GM18499 (cell line): ENCODE data around the gene TTC23.

ENCODE experiments used
- ATAC-seq: cut with Tn5 transposase; IDR thresholded peaks from one replicate; pipeline ENCODE4 v1.9.1; 2021; ENCODE audit warnings: moderate number of reproducible peaks; ENCODE audit not compliant: insufficient read depth, unreplicated experiment

The TTC23 gene, protein sequence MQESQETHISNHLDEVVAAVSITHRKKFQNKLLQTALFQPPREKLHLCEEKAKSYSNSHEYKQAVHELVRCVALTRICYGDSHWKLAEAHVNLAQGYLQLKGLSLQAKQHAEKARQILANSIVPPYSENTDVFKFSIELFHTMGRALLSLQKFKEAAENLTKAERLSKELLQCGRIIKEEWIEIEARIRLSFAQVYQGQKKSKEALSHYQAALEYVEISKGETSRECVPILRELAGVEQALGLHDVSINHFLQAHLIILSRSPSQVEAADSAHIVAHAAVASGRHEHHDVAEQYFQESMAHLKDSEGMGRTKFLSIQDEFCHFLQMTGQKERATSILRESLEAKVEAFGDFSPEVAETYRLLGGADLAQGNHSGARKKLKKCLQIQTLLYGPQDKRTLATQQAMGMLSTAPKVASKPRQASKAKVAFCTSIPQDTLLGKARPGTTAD

DNA sequence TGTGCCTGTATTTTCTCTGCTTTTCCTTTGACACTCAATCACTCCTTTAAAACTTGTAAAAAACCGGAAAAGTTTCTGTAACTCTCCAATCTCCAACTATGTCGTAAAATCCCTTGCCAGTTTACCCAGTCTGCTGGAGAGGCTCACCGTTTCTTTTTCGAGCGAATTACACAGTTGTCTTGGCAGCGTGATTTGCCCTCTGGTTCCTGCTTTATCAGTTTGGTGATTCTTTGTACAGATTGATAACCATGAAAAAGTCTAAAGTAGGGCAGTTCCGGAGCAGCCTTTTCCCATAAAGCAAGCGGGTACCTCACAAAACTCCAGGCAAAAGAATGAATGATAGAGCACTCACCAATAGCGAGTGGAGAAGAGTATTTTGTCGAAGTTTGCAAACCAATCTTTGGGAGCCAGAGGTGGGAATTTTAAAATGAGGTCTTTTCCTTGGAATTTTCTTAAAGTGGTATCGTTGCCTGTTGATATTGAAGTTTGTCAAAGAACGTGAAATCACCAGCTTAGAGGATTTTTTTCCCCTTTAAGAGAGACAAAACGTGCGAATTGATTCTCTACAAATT, at the start of gene TTC23:
Gene TTC23 (minus strand): TSS at position 312 of the 572 bp plus-strand sequence. CDS start 20,869 bp downstream, outside the sequence.
- no peak for ATAC-seq

DNA sequence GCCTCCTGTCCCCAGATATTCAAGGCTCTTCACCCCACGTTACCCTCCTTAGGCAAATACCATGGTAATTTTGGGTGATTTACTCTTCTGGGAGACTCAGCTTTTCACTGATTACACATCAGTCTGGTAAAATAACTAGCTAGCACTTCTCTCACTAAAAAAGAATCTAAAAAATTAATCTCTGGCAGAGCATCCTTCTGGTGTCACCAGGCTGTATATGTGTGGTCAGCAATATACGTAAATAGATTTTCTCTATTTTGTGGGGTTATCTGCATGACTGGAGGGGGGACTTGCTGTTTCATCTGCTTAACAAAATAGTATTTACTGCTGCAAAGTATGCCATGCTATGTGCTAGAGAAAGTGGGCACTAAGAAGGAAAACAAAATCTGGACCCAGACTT, 47.0 kb upstream of the TTC23 start:
- no peak for ATAC-seq

DNA sequence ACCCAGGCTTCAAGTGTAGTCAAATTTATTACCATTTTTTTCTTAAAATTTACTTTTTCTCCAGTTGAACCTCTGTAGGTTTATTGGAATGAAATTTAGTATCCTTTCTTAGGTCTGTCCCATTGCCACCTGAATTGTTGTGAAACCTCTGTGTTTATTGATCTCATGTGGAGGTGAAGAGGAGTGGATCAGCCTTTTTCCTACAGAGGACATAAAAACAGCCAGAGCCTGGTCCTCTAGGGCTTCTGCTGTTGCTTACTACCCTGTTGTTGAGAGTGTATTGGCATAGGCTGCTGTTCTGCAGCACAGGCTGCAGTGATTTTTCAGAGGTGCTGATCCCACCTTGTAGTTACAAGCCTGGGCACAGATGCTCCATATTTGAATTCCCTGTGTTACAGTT, 46.5 kb upstream of the TTC23 start:
- ATAC-seq, result no peak

DNA sequence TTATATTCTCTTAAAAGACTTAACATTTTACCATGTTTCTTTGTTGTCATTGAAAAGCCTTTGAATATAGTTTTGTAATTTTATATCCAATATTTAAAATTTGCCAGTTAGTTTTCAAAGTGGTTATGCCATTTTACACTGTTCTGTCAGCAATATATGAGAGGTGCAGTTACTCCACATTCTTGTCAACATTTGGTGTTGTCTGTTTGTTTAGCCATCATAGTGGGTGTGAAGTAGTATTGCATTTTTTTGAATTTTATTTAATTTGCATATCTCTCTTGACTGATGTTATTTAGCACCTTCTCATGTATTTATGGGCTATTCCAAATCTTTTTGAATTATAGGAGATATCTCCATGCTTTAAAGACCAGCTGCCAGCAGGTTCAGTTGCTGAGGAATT, 42.3 kb upstream of the TTC23 start:
- no peak for ATAC-seq

DNA sequence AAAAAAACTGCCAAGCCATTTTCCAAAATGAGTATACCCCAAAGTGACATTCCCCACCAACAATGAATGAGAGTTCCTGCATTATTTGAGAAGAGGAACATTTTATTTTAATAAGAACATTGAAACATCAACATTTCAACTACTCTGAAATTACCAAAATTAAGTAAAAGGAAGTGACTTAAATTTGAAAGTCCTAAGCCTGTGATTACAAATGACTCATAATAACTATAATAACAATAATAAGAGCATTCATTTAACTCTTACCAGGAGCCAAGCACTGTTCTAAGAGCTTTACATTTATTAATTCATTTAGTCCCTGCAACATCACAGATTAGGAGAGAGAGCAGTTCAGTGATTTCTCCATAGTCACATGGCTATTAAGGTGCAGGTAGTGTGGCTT, 34.3 kb upstream of the TTC23 start:
- no peak for ATAC-seq

DNA sequence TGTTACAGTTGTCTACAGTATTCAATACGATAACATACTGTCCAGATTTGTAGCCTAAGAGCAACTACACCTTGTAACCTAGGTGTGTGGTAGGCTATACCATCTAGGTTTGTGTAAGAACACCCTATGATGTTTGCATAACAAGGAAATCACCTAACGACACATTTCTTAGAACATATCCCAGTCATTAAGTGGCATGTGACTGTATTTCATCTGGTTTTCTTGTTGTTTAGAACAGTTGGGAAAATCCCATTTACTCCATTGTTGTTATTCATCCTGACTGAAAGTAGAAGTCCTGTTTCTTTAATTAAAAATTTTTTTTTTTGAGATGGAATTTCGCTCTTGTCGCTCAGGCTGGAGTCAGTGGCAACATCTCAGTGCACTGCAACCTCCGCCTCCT, 33.2 kb upstream of the TTC23 start:
- ATAC-seq, result no peak

DNA sequence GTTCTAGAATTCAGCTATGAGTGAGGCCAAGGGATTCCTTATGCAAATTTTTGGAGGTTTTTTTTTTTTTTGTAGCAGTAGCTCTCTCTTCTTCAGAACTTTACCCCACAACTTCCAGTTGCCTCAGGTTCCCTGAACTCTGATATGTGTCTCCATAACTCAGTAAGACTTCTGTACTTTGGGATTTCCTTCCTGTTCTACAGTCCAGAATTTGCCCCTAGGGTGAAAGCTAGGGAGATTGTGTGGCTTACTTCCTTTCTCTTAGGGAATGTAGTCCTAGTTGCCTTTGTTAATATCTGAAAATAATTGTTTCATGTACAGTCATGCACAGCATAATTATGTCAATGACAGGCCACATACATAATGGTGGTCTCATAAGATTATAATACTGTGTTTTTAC, 32.7 kb upstream of the TTC23 start:
- no peak for ATAC-seq

DNA sequence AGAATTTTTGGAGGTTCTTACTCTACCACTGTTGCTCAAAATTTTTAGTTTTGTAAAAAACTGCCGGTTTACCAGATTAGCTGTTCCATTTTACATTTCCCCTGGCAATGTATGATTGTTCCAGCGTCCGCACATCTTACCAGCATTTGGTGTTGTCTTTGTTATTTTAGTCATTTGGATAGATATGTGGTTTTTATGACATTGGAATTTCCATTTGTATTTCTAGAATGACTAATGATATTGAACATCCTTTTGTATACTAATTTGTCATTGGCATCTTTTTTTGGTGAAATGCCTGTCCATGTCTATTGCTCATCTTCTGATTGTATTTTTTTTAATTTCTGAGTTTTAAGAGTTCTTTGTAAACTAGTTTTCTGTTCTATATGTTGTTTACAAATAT, 30.4 kb upstream of the TTC23 start:
- no peak for ATAC-seq

DNA sequence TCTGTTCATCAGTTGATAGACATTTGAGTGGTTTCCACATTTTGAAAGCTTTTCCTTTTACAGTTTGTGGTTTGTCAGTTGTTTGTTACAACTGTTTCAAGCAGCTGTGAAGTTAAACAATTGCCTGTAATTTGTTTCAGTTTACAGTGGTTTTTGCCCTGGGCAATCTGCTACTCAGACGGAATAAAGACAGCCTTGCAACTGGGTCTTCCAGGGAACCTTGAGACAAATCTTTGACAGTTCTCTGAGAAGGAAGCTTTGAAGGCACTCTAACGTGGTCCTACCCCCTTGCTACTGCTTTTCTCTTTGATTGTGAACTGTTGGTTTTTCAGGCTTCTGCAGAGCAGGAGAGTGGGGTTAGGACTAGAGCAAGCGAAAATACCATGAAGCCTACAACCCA, 29.9 kb upstream of the TTC23 start:
- no peak for ATAC-seq

DNA sequence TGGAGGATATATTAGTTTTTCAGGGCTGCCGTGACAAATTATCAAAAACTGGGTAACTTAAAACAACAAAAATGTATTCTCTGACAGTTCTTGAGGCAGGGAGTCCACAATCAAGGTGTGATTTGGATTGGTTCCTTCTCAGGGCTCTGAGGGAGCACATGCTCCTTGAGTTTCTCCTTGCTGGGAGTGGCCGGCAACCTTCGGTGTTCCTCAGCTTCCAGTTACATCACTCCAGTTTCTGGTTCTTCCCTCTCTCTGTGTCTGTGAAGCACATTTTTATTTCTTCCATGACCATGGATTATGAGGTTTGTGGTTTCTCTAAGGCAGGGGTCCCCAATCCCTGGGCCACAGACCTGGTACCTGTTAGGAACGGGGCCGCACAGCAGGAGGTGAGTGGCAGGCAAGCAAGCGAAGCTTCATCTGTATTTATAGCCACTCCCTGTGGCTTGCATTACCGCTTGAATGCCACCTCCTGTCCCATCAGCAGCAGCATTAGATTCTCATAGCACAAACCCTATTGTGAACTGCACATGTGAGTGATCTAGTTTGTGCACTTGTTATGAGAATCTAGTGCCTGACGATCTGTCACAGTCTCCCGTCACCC, 26.2 kb upstream of the TTC23 start:
- ATAC-seq, result no peak

DNA sequence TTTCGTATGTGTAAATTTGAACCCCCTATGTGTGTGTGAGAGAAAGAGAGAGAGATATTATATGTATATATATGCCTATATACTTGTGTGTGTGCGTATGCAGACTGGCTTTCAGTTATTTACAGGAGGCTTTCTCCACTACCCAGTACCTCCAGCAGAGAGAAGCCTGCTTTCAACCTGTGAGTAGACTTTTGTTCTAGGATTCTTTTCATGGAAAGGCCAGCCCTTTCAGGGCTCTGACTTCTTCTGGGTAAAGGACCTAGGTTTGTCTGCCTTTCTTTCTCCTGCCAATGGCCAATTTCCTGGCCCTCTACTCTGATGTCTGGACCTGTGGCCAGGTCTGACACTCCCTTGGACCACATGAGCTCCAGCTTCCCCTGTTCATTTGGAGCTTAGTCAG, 25.7 kb upstream of the TTC23 start:
- no peak for ATAC-seq

DNA sequence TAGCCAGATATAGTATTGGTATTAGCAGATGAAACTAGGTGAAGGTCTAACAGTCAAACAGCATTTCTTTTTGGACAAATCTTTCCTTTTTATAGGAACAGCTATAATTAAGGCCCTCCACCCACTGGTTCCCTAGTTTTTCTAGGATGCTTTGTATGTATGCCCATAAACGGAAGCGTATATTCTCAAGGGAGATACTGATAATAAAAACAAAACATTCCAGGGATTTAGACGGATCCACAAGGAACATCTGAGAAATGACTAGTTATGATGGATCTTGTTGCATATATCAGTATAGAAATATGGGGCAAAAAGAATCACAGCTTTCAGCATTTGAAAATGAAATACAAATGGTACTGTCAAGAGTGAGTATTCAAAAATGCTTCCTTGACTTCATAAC, 24.4 kb upstream of the TTC23 start:
- ATAC-seq, result no peak

DNA sequence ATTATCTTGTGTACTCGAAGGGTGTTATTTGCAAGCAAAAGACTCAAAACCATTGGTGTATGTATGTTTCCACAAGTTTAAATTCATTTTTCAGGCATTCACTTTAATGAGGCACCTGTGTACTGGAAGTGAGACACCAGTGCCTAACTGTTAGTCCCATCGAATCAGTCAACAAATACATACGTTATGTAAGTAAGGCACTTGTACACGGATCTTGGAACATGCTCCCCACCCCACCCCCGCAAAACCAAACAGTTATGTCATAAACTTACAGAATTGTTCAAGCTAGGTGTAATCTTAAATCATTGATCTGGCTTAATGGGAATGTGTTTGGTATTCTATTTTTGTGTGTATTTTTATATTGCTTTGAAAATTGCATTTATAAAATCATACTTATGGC, 19.1 kb upstream of the TTC23 start:
- no peak for ATAC-seq

DNA sequence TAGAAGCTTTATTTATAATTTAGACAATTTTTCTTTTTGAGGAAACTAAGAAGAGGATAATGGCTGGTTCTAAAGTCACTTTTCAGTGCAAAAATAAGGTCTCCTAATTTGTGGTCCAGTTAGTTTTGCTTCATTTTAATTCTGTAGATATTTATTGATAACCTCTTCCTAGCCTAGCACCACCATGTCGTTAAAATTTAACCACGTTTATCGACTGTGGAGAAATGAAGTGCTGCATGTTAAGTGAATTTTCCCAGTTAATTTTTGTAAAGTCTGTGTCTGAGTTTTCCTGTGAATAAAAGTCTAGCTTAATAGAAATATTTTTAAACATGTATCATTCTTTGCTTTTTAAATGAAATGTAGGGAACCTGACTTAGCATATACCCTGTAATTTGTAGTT, 18.6 kb upstream of the TTC23 start:
- no peak for ATAC-seq

DNA sequence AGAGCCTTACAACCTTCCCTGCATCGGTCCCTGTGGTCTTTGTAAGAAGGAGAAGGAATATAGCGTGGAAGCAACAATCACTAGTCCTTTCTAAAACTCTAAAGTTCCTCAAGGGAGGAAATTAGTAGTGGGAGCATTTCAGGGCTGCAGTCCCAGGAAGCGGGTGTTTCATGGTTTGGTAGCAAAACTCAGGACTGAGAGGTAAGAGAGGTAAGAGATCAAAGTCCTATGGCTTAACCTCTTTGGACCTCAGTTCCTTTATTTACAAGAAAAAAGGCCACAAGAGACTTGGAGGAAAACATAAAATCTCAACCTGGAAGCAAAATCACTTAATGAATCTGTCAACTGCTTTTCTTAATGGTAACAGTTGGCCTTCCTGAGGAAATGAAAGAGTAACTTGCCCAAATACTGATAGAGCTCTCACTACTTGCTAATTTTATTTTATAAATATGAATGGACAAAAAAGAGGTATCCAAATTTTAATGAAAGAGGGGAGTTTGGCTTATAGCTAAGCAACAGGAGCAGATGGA, 16.2 kb upstream of the TTC23 start:
- ATAC-seq, result no peak

DNA sequence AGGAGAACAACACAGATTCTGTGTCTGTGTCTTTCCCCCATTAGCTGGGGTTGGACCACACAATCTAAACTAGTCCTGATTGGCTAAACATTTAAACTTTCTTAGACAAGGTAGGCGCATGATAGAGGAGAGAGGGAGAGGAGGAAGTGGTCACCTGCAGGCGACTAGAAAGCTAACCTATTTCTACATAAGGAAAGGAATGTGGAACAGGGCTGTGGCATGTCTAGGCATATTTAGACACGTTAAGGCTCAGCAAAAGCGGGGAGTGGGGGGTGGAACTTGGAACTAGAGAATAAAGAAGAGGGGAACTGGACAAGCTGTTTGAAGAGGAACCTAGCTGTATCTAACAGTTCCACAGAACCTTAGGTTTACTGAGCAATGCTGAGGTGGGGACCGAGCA, 14.7 kb upstream of the TTC23 start:
- ATAC-seq, result no peak

DNA sequence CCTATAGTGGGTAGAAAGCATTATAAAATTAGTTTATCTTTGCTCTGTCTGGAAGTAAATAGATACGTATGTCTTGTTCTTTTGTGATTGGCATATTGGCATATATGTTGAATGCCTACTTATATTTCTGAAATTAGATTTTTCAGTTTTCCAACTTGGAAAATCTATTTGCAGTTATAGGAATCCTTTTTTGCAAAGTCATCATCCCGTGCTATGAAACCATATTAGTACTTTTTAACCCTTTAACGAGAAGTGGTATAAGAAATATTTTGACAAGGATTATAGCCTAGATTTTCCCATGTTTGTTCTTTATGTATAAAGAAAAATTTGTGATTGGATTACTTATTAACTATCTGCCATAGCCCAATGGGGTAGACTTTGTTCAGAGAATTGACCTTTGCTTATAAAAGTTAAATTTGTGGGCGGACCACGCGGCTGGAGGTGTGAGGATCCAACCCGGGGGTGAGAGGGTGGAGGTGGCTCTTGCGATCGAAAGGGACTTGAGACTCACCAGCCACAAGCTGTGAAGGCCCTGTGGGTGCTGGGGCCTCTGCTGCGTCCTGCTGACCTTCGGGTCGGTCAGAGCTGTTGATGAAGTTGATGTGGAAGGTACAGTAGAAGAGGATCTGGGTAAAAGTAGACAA, 7.8 kb upstream of the TTC23 start:
- no peak for ATAC-seq

DNA sequence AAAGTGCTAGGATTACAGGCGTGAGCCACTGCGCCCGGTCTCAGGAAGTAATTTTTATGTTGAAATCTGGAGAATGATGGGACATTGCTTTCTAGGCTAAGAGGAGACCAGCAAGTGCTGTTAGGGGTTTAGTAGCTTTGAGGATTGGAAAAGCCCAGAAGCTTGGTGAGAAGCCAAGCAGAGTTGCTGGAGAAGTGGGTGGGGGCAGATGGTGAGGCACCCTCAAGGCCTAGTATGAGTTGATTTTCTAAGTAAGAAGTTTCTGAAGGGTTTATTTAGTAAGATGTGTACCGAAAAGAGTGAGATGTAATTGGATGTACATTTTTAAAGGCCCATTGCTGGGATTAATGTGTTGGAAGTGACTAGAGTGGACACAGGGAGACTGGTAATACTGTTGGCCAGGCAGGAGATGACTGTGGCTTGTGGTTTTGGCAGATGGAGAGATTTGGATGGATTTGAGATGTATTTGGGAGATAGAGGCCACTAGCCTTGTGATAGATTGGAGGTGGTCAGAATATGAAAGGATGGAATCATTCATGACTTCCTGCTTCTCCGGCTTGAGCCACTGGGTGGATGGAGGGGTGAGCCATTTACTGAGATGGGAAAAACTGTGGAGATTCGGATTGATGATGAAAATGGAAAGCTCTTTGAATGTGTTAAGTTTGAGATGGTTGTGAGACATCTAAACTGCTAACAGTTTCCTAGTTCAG, 4.2 kb upstream of the TTC23 start:
- ATAC-seq, result no peak

DNA sequence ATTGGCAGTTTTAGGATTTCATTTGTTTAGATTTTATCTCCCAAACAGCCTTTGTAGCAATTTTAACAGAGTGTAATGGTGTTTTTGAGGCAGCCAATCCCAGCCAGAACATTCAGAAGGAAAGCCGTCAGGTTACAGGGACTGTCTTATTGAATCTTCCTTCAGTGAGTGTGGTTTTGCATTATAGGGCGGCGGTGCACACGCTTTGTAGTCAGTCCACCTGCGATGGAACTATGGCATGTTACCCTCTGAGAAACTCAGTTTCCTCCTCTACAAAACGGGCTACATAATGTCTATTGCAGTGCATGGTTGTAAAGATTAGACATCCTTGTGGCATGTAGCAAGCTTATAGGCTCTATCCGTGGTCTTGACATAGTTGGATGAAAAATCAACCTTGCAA, 2.9 kb upstream of the TTC23 start:
- no peak for ATAC-seq
